Hematopoietic multipotent progenitor cell treated with erythropoietin and hydrocortisone succinate and interleukin-3 and kit ligand, for 6 days (in vitro differentiated cells): ENCODE data around the gene SLC24A3.
"Not testable (repeated sequence)": the region's sequence is repeated elsewhere in the genome, so short reads cannot be mapped to it uniquely, and the experiment has no call there.

ENCODE experiments used
- DNase-seq: peaks from one replicate; pipeline ENCODE4 v3.0.0-alpha.2; 2015

SLC24A3 gene

GRCh38 chr20:19730706-19731105 lies 518.3 kb downstream of the SLC24A3 start:
- no peak for DNase-seq

DNA sequence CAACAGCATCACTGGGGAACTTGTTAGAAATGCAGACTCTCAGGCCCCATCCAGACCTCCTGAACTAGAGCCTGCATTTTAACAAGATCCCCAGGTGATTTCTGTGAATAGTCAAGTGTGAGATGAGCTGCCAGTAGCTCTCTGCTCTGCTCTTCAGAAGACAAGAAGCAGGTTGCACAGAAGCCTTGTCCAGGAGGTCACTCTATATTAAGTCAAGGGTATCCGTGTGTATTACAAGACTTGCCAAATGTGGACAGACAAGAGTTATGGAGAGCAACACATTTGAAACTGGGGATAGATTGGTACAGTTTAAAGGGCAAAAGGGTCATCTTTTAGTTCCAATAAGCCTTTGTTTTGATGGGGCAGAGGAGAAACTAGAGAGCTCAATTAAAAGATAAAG lies 522.4 kb downstream of the SLC24A3 start:
- no peak for DNase-seq

DNA sequence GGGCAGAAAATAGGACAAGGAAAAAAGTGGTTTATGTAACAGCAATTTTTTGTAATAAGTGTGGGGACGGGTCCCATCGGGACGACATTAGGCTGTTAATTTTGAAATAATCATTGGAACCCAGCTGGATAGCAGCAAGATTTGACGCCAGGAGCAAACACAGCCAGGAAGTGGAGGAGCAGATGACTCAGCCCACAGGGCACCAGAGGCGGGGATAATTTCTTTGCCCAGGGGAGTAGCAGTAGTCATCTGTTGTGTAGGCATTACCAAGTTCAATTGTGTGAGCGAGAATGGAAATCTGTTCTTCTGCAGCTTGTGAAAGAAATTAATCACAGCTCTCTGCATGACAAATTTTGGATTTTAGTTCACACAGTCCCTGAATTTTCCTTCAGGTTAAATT lies 523.0 kb downstream of the SLC24A3 start:
- DNase-seq = peak; percentile 64

- peak; percentile 3 for DNase-seq
These were observed 524.6 kb downstream of the SLC24A3 start for GRCh38 chr20:19737025-19737424.

DNA sequence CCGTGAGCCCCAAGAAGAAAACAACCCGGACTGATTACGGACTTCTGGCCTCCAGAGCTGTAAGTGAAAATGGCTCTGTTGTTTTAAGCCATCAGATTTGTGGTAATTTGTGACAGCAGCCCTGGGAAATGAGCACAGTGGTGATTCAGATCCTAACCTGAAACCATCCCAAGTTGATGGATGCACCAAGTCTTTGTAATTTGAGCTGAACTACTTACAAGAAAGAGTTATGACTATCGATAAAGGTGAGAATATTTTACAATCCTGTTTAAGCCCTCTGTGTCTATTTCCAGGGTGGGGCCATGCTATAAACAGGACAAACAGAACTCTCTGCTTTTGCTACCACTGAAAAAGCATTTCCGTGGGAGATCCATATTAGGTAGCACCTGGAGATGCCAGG lies 526.5 kb downstream of the SLC24A3 start:
- DNase-seq = no peak

DNA sequence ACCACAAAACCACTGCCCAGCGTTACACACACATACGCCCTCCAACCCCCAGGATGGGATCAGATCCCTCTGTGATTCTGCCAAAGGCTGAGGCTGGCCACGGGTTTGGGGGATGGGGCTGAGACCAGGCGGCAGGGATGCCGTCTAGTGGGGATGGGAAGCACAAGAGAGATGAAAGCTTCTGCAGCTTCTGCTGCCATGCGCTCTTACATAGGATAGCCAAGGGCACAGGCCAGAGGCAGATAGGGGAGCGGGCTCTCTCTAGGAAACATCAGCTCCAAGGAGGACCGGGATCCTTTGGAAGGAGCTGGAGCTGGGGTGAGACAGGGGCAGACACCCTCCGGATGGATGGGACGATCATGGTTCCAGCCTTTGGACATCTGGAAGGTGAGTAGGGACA lies 526.9 kb downstream of the SLC24A3 start:
- DNase-seq = no peak

DNA sequence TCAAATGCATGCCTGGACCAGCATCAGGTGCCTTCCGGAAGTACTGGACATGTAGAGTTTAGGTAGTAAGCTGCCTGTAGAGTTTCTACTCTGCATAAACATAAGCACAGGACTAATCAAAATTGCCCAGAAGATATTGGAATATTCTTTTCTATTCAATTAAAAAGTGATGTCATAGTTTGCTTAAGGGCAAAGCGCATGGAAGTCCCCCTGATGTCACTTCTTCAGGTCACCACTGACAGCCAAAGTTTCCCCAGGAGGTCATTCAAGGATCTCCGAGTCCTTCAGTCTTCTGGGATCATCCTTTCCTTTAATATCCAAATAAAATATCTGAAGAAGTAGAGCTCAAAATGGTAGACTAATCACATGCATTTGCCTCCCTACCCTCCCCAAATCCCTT lies 528.1 kb downstream of the SLC24A3 start:
- no peak for DNase-seq

DNA sequence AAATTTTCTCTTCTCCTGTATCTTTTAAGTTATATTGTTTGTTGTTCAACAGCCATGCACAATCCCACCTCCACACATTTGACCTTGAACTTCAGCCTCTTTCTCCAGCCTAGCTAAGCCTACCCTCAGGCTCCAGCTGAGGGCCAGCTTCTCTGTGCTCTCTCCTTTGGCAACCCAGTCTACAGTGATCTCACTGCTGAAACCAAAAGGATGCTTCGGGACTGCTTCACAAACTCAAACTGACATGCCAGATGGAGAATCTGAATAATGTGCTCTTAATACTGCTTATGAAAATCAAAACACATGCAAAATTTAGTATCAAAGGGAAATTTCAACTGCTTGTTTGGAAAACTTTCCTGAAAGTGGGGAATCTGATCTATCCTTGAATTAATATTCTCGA lies 529.5 kb downstream of the SLC24A3 start:
- no peak for DNase-seq

DNA sequence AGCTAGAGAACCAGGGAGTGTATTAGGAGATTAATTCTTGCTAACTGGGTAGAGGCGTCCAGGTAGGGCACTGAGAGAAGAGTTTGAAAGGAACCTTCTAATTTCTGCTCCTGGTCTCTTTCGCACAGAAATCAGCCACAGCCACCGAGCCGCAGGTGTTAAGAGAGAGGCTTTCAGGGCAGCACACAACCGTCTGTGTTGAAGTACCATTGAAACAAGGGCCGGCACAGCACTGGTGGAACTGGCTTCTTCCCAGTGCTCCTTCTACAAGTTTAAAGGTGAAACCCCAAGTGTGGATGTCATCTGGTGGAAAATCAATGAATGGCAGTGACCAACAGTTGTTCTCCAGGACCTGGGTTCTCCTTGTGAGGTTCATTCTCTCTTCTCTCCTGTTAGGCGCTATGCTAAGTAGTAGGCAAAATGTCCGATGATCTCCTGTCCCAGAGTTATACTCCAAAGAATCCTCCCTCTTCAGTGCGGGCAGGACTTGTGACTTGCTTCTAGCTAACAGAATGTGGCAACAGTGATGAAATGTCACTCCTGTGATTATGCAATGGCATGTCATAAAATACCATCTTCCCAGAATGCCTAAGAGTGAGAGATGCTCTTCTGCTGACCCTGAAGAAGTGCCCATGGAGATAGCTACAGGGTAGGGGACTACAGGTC lies 530.7 kb downstream of the SLC24A3 start:
- peak; percentile 44 for DNase-seq

DNA sequence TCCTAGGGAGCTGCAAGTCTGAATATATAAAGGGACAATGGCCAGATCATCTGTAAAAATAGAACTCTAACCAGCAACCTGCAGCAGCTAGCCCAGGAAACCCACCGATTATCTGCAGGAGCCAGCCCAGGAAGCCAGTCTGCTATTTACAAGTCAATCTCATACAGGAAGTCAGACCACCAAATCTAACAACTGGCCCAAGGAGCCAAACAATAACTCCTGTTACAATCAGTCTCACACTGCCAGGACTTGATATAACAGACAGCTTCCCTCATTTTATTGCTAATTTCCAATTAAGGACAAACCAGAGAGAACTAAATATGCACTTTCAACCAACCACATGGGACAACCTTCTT lies 531.2 kb downstream of the SLC24A3 start:
- peak; percentile 26 for DNase-seq

DNA sequence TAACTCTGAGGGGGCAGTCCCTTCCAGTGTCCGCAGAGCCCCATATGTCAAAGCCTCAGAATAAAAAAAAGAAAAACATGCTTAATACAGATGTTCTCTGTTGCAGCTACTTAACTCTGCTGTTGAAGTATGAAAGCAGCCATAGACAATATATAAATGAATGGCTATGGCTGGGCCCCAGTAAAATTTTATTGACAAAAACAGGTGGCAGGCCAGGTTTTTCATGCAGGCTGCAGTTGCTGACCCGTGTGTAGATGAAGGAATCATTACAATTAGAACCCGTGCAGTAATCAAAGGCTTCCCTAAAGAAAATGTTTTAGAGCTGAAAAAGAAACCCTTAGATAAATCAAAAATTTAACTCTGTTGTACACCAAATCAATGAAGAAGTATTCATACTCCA lies 532.7 kb downstream of the SLC24A3 start:
- no peak for DNase-seq

DNA sequence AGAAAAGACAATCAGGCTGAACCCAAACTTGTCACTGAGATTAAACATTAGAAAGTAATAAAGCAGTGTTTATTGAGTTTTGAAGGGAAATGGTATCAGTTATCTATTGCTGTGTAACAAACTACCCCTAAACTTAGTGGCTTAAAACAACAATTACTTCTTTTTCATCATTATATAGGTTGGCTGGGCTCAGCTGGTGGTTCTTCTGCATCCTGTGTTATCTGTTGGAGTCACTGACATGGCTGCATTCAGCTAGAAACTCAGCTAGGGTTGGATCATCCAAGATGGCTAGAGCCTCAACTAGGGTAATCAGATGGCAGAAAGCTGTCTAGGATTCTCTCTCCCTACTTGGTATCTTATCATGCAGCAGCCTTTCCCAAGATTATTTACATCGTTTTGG lies 533.1 kb downstream of the SLC24A3 start:
- no peak for DNase-seq

DNA sequence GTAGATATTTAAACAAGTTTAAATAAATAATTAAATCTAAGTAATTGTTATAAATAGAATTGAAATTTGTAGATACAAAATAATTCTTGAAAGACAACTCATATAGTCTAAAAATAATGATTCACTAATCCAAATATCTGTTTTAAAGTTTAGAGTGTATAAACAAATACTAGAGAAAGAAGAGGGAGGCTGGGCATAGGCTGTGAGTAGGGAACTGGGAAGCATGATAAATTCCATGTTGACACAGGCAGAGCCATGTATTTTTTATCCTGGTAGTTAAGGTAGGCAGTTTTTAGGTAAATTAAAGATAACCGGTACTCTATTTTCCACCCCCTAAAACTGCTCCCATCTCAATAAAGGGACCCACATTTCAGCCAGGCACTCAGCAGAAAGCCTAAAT lies 534.0 kb downstream of the SLC24A3 start:
- no peak for DNase-seq

DNA sequence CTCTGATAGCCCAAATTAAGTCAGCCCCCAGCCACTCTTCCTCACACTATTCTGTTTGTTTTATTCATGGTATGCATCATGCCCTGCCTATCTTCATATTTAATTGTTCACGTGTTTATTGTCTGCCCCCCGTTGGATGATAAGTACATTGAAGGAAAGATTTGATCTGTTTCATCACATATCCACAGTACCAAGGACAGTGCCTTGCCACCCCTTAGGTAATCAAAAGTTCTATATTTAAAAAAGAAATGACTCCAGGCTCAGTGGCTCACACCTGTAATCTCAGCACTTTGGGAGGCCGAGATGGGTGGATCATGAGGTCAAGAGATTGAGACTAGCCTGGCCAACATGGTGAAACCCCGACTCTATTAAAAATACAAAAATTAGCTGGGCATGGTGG lies 535.5 kb downstream of the SLC24A3 start:
- DNase-seq = no peak

GRCh38 chr20:19748681-19749080 lies 536.2 kb downstream of the SLC24A3 start:
- no peak for DNase-seq

DNA sequence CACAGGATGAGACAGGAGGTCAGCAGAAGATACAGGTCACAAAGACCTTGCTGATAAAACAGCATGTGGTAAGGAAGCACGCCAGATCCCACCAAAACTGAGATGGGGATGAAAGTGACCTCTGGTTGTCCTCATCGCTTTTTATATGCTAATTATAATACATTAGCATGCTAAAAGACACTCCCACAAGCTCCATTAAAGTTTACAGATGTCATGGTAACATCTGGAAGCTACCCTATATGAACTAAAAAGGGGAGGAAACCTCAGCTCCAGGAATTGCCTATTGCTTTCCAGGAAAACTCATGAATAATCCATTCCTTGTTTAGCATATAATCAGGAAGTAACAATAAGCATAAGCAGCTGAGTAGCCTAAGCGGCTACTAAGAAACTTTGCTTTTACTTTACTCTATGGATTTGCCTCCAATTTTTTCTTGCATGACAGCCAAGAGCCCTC lies 537.2 kb downstream of the SLC24A3 start:
- DNase-seq = no peak

- DNase-seq = no peak
These were observed 537.7 kb downstream of the SLC24A3 start for GRCh38 chr20:19750101-19750606.

GRCh38 chr20:19750907-19751636 lies 538.6 kb downstream of the SLC24A3 start:
- DNase-seq = peak; percentile 9

DNA sequence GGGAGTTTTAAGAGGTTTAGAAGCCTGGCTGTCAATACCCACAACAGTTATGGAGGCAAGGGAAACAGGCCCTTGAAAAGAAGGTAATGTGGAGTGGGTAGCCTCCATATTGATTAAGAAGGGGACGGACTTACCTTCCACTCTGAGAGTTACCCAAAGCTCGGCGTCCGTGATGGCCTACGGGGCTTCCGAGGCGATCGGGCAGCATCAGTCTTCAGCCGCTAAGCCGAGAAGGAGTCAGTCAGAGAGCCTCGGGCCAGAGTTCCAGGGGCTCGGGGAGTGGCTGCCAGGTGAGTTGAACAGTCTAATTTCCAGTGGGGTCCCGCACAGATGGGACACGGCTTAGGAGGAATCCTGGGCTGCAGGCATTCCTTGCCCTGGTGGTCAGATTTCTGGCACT lies 541.8 kb downstream of the SLC24A3 start:
- DNase-seq = not testable (repeated sequence)

DNA sequence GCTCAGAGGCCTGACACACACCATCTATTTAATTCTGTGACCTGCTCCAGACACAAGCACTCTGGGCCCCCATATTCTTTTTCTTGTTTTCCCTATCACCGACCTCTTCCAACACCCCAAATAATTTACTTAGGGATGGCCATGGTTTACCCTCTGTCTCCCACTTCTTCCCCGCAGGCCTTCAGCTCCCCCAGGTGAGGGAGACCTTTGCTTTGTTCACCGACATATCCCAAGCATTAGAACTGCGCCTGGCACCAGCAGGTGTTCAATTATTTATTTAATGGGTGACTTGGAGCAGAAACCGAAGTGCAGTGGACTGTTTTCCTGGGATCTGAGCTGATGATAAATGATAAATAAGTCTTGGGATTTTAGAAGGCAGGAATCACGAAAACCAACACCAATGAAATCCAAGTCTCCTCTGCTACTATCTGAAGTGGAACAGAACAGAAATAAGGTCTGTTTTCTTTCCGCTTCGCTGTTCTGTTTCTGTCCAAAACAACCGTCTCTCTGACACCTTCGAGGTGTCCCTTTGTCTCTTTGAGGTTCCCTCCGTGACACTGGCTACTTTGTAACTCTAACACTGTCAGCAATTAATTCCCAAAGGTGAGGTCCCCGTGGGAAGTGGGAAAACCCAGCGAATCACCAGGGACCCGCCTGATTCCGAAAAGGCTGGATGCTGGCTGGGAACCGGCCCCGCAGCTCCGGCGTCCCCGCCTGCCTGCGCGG lies 544.5 kb downstream of the SLC24A3 start:
- no peak for DNase-seq

DNA sequence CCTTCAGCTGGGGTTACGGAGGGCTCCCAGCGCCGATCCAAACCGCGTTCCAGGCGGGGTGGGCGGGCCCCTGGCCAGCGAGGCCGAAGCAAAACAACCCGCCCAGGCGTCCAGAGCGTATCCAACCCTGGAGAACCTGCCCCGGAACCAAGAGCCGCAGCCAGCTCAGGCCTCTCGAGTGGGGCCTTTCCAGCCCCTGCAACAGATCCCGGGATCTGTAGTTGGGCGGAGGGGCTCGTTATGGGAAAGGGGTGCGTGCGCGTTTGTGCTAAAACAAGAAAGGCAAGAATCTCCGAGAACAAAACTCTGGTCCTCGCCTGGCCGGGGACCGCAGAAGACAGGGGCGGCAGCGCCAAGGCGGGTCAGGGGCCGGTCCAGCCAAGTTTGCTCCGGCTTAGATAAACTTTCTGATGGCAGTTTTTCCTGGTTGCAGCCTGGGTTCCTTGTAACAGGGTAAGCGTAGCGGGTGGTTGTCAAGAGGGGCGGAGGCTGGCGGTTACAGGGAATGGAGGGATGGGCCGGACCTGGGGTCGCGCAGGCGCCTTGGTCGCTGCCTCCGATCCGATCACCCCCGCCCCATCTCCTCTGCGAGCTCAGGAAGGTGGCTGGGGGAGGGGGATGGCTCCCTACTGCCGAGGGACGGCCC lies 545.2 kb downstream of the SLC24A3 start:
- DNase-seq = peak; percentile 46

- peak; percentile 14 for DNase-seq
These were observed 545.7 kb downstream of the SLC24A3 start, which contains the start of gene RIN2 for GRCh38 chr20:19758133-19758500. Gene RIN2, plus strand, starts transcription at chr20:19758258. Its CDS starts 131,344 bp downstream, at chr20:19889602.
